ENCODE results near the gene TTC21A. TPM values are rescaled to one million over a fixed set of nuclear protein-coding genes. Genes with fewer than 3 reads are reported as not detected.
A peak's percentile ranks its signal among the peaks of the same experiment; 100 is the strongest.

The TTC21A gene
- total RNA-seq, 4 donors from 2014 or later, result 1.7 to 8.6 (median 3.9) TPM

DNA sequence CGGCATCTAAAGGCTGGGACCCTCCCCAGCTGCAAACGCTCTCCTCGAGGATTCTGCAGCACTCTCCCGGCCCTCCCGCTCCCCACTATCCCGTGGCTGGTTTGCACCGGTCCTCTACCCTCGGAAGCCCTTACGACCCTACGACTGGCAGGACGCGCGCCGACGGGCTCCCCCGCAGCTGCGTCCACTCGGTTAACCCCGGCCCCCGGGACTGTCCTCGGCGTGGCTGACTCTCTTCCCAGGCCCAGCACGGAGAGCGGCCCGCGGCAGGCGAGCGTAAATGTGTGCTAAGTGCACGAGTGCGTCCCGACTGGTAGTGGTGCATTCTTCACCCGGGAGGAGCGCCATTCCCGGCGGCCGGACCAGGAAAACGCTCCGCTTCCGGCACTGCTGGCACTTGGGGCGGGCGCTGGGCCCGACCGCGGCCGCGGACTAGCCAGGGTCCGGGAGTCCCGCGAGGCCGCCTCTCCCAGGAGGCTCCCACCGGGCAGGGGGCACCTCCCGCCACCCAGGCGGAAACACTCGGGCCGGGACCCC, 561 bp upstream of the TTC21A start:
- DNase-seq (ENCODE audit: extremely low spot score), result no peak

DNA sequence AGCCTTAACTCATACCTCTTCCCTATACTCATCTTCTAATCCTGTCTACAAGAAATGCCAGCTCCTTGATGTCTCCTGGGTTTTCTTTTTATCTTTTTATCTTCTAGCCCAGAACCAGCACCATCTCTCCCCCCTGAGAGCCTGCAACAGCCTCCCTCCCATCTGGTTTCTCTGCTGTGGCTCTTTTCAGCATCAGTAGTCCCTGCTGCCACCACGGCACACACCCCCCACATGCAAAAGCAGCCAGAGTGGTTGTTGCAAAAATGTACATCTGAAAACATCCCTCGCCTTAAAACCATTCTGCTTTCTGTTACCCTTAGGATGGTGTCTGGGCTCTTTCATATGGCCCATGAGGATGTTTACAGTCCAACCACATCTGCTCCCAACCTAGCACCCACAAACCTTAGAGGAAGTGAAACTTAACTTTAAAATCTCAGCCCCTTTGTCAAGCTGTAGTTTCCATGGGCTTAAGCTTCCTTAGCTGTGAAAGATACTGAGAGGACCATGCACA, 775 bp downstream of the TTC21A start:
- no peak for DNase-seq (ENCODE audit: extremely low spot score)
- Histone ChIP-seq H3K4me3 (peak overlapping the region; percentile 70 to 98 (median 89)), H3K4me1 (peaks cover 41 to 49% (median 46%) of the 10 kb centered on the region in 4 donors), H3K27ac (replicated peaks in 1 of 4) (peak overlapping the region; percentile 92 to 97 (median 96)), H3K27me3 (no peaks in the 10 kb centered on the region), H3K9me3 (no peaks in the 10 kb centered on the region), H3K36me3 (peaks cover 0 to 20% (median 8%) of the 10 kb centered on the region in 4 donors)
- WGBS, result 38% methylated on average over 2 of the region's 2 CpGs
- TF ChIP-seq POLR2AphosphoS5 (IDR thresholded peaks at IDR 0.05) (no peak), EP300 (IDR thresholded peaks at IDR 0.05) (no peak), POLR2A (IDR thresholded peaks at IDR 0.05; ENCODE audit: low read depth) (no peak)
- TF ChIP-seq, protein P1, sequence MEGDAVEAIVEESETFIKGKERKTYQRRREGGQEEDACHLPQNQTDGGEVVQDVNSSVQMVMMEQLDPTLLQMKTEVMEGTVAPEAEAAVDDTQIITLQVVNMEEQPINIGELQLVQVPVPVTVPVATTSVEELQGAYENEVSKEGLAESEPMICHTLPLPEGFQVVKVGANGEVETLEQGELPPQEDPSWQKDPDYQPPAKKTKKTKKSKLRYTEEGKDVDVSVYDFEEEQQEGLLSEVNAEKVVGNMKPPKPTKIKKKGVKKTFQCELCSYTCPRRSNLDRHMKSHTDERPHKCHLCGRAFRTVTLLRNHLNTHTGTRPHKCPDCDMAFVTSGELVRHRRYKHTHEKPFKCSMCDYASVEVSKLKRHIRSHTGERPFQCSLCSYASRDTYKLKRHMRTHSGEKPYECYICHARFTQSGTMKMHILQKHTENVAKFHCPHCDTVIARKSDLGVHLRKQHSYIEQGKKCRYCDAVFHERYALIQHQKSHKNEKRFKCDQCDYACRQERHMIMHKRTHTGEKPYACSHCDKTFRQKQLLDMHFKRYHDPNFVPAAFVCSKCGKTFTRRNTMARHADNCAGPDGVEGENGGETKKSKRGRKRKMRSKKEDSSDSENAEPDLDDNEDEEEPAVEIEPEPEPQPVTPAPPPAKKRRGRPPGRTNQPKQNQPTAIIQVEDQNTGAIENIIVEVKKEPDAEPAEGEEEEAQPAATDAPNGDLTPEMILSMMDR (IDR thresholded peaks at IDR 0.05), result no peak
- intact Hi-C loops (cut with DNase I), result loop anchor here (5.0 kb wide), 1 partner anchor 56 kb away; the partner anchor contains the start of genes SCN11A and WDR48

More for the DNA sequence above, 561 bp upstream of the TTC21A start:
- Histone ChIP-seq H3K9me3 (no peaks in the 10 kb centered on the region), H3K27me3 (no peaks in the 10 kb centered on the region), H3K36me3 (peaks cover 0 to 20% (median 12%) of the 10 kb centered on the region in 4 donors), H3K4me1 (peaks cover 49 to 62% (median 58%) of the 10 kb centered on the region in 4 donors), H3K4me3 (peak overlapping the region; percentile 70 to 98 (median 89)), H3K27ac (replicated peaks in 1 of 4) (peak overlapping the region; percentile 92 to 97 (median 96))
- TF ChIP-seq, protein P1 (IDR thresholded peaks at IDR 0.05), result peak in 1 of 3 experiments; percentile 6
- TF ChIP-seq POLR2AphosphoS5 (IDR thresholded peaks at IDR 0.05), result no peak
- 0% methylated on average over 29 of the region's 55 CpGs for WGBS
- intact Hi-C loops (cut with DNase I), result loop anchor here (5.0 kb wide), 1 partner anchor 55 kb away; the partner anchor contains the start of genes SCN11A and WDR48

DNA sequence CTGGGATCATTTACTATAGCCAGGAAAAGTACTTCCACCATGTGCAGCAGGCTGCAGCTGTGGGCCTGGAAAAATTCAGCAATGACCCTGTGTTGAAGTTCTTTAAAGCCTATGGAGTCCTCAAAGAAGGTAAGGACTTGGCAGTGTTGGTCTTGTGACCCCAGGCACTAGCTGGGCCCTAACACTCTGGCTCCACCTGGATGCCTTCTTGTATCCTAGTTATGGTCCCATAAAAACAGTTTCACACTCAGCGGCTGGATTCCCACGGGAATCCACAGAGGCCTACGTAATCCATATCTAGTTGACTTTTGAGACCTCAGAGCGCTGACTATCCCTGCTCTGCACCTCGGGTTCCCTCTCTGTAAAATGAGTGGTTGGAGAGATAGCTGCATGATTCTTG, 1.6 kb downstream of the TTC21A start:
- intact Hi-C loops (cut with DNase I), result loop anchor here (5.0 kb wide), 1 partner anchor 57 kb away; the partner anchor contains the start of genes SCN11A and WDR48
- Histone ChIP-seq H3K9me3 (no peaks in the 10 kb centered on the region), H3K4me1 (peaks cover 33 to 41% (median 38%) of the 10 kb centered on the region in 4 donors), H3K27me3 (no peaks in the 10 kb centered on the region), H3K36me3 (peaks cover 0 to 21% (median 8%) of the 10 kb centered on the region in 4 donors), H3K4me3 (no peak overlapping the region), H3K27ac (replicated peaks in 1 of 4) (no peak overlapping the region)
- DNase-seq (ENCODE audit: extremely low spot score), result no peak
- WGBS, result 94% methylated on average over 5 of the region's 5 CpGs
- TF ChIP-seq POLR2A (IDR thresholded peaks at IDR 0.05; ENCODE audit: low read depth) (no peak), POLR2AphosphoS5 (IDR thresholded peaks at IDR 0.05) (no peak), EP300 (IDR thresholded peaks at IDR 0.05) (no peak)
- TF ChIP-seq, protein P1 (IDR thresholded peaks at IDR 0.05), result no peak

DNA sequence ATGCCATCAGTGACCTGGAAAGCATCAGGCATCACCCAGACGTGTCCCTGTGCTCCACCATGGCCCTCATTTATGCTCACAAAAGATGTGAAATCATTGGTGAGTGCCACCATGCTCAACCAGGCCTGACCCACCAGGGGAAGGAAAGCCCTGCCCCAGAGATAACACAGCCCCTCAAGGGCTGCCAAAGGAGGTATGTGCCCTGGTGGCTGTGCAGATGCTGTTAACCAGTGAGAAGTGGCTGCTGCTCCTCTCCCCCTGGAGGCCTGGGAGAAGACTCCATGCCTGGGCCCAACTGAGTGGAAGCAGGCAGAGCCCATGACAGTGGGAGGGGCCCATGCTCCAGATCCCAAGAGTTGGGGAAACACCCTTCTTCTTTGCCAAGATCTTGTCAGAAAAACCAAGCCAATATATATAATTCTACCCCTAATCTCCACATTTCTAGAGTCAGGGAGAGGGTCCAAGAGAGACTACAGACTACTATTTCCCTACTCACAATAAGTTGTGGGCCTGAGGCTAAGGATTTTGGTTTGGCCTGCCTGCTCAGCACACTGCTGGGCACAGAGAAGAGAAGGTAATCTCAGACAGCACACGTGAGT, 2.7 kb downstream of the TTC21A start:
- Histone ChIP-seq H3K4me3 (no peak overlapping the region), H3K36me3 (peaks cover 0 to 21% (median 8%) of the 10 kb centered on the region in 4 donors), H3K27me3 (no peaks in the 10 kb centered on the region), H3K4me1 (peaks cover 22 to 30% (median 28%) of the 10 kb centered on the region in 4 donors), H3K27ac (replicated peaks in 1 of 4) (no peak overlapping the region), H3K9me3 (no peaks in the 10 kb centered on the region)
- WGBS, result 100% methylated on average over 1 of the region's 2 CpGs
- DNase-seq (ENCODE audit: extremely low spot score), result no peak
- intact Hi-C loops (cut with DNase I), result loop anchor here (5.0 kb wide), 1 partner anchor 82 kb away; the partner anchor contains the start of gene XIRP1
- TF ChIP-seq POLR2AphosphoS5 (IDR thresholded peaks at IDR 0.05), result no peak
- TF ChIP-seq POLR2A (IDR thresholded peaks at IDR 0.05; ENCODE audit: low read depth), result no peak
- TF ChIP-seq, protein P1 (IDR thresholded peaks at IDR 0.05), result no peak
- TF ChIP-seq EP300 (IDR thresholded peaks at IDR 0.05), result no peak
